IMR-90 (cell line): ENCODE data around the gene DACT2. TPM values are rescaled to one million over a fixed set of nuclear protein-coding genes. Genes with fewer than 3 reads are reported as not detected.

ENCODE experiments used
- ATAC-seq: fragments of 200-7000 bp; cut with Tn5 transposase; 2 replicates; pipeline ENCODE4 v1.9.1; 2020; ENCODE audit warnings: low read depth, mild to moderate bottlenecking, moderate library complexity
- BruUV-seq: library from RNA; stranded (reverse); fragments of 400-500 nt; replicated peaks from 2 replicates; lab custom pipeline; 2021; lab: Mats Ljungman, UMichigan
- CTCF ChIA-PET: fragments of 300-600 bp; formaldehyde crosslinking; extraction: SDS; loops from one replicate; lab custom pipeline; 2021; ENCODE audit warnings: antibody characterized with exemption; lab: Yijun Ruan, JAX
- POLR2A ChIA-PET: fragments of 300-600 bp; sonication (Branson Sonifier 250); formaldehyde crosslinking; loops from one replicate; lab custom pipeline; 2022; ENCODE audit warnings: antibody characterized with exemption; ENCODE audit not compliant: unreplicated experiment; lab: Charles Lee
- DNase-seq: peaks from one replicate; pipeline ENCODE4 v3.0.0; 2013
- H2AFZ ChIP-seq: replicated peaks from 2 replicates; pipeline ENCODE3; 2013; ENCODE audit warnings: low read length, mild to moderate bottlenecking; ENCODE audit not compliant: poor library complexity
- H2AK5ac ChIP-seq: 2 replicates; pipeline ENCODE4 v1.6.1; 2013; ENCODE audit warnings: low read depth, low read length, inconsistent platforms
- H2AK9ac ChIP-seq: replicated peaks from 2 replicates; pipeline ENCODE3; 2013; ENCODE audit warnings: mild to moderate bottlenecking, low read depth, low read length, moderate library complexity; ENCODE audit not compliant: poor library complexity
- H2BK120ac ChIP-seq: 2 replicates; pipeline ENCODE4 v1.6.1; 2013; ENCODE audit warnings: low read depth, low read length, inconsistent platforms
- H2BK15ac ChIP-seq: 3 replicates; pipeline ENCODE4 v1.6.1; 2013; ENCODE audit warnings: low read depth, low read length, inconsistent platforms
- H2BK20ac ChIP-seq: 2 replicates; pipeline ENCODE4 v1.6.1; 2013; ENCODE audit warnings: low read depth, mild to moderate bottlenecking, inconsistent platforms, low read length, moderate library complexity
- H2BK5ac ChIP-seq: 2 replicates; pipeline ENCODE4 v1.6.1; 2013; ENCODE audit warnings: mild to moderate bottlenecking, low read depth, low read length, inconsistent platforms; ENCODE audit not compliant: poor library complexity, severe bottlenecking
- H3K14ac ChIP-seq: replicated peaks from 2 replicates; pipeline ENCODE4 v1.6.1; 2013; ENCODE audit warnings: low read depth, low read length, inconsistent platforms
- H3K18ac ChIP-seq: 2 replicates; pipeline ENCODE4 v1.6.1; 2013; ENCODE audit warnings: low read depth, low read length, control low read depth
- H3K23ac ChIP-seq: 2 replicates; pipeline ENCODE4 v1.6.1; 2013; ENCODE audit warnings: low read depth, low read length, inconsistent platforms
- H3K27ac ChIP-seq: 2 replicates; pipeline ENCODE4 v1.5.1; 2013; ENCODE audit warnings: mild to moderate bottlenecking, control low read depth, low read length; ENCODE audit not compliant: insufficient read depth
- H3K27me3 ChIP-seq: 2 replicates; pipeline ENCODE4 v1.6.1; 2013; ENCODE audit warnings: low read length; ENCODE audit not compliant: control insufficient read depth, insufficient read depth
- H3K36me3 ChIP-seq: 2 replicates; pipeline ENCODE4 v1.6.1; 2013; ENCODE audit warnings: low read length, mixed read lengths; ENCODE audit not compliant: control insufficient read depth, insufficient read depth
- H3K4ac ChIP-seq: 2 replicates; pipeline ENCODE4 v1.6.1; 2013; ENCODE audit warnings: low read depth, low read length, inconsistent platforms
- H3K4me1 ChIP-seq: 2 replicates; pipeline ENCODE4 v1.6.1; 2013; ENCODE audit warnings: low read length, mixed read lengths; ENCODE audit not compliant: control insufficient read depth, insufficient read depth
- H3K4me2 ChIP-seq: 2 replicates; pipeline ENCODE4 v1.6.1; 2013; ENCODE audit warnings: low read depth, mild to moderate bottlenecking, control low read depth, low read length, moderate library complexity
- H3K4me3 ChIP-seq: 2 replicates; pipeline ENCODE4 v1.5.1; 2013; ENCODE audit warnings: low read depth, mild to moderate bottlenecking, control low read depth, low read length, moderate library complexity; ENCODE audit not compliant: insufficient read depth
- H3K56ac ChIP-seq: 2 replicates; pipeline ENCODE4 v1.6.1; 2013; ENCODE audit warnings: low read length, inconsistent platforms; ENCODE audit not compliant: insufficient read depth; ENCODE audit errors: extremely low read depth
- H3K79me1 ChIP-seq, 2 experiments: 2 replicates each; pipeline ENCODE4 v1.6.1; 2013; ENCODE audit warnings: low read length in 2 of 2, inconsistent platforms in 1 of 2, low read depth in 1 of 2
- H3K9ac ChIP-seq: 2 replicates; pipeline ENCODE4 v1.6.1; 2013; ENCODE audit warnings: low read depth, low read length, control low read depth
- H3K9me1 ChIP-seq: 2 replicates; pipeline ENCODE4 v1.6.1; 2013; ENCODE audit warnings: low read length, inconsistent platforms; ENCODE audit not compliant: insufficient read depth
- H3K9me3 ChIP-seq: 2 replicates; pipeline ENCODE4 v1.6.1; 2013; ENCODE audit warnings: low read length; ENCODE audit not compliant: control insufficient read depth, insufficient read depth
- H4K20me1 ChIP-seq: 2 replicates; pipeline ENCODE4 v1.6.1; 2013; ENCODE audit warnings: low read length, inconsistent platforms; ENCODE audit not compliant: insufficient read depth
- H4K5ac ChIP-seq: 2 replicates; pipeline ENCODE4 v1.6.1; 2013; ENCODE audit warnings: mild to moderate bottlenecking, low read depth, low read length, control low read depth
- H4K8ac ChIP-seq, 2 experiments: 2 replicates each; pipeline ENCODE4 v1.6.1; 2013; ENCODE audit warnings: low read depth in 2 of 2, low read length in 2 of 2, control low read depth in 1 of 2, inconsistent platforms in 1 of 2
- H4K91ac ChIP-seq: 2 replicates; pipeline ENCODE4 v1.6.1; 2013; ENCODE audit warnings: low read depth, low read length, inconsistent platforms; ENCODE audit not compliant: insufficient read depth
- BHLHE40 ChIP-seq: fragments of 150-350 bp; IDR thresholded peaks from 2 replicates; pipeline ENCODE4 v1.6.1; 2016; ENCODE audit warnings: mild to moderate bottlenecking, low read depth, low read length
- ELK1 ChIP-seq: fragments of 150-350 bp; IDR thresholded peaks from 2 replicates; pipeline ENCODE4 v1.6.1; 2016; ENCODE audit warnings: low read depth, mild to moderate bottlenecking, low read length, moderate library complexity, borderline replicate concordance
- FOS ChIP-seq: fragments of 150-350 bp; IDR thresholded peaks from 2 replicates; pipeline ENCODE4 v1.6.1; 2016; ENCODE audit warnings: low read depth, low read length
- MAFK ChIP-seq: IDR thresholded peaks from 2 replicates; pipeline ENCODE4 v1.6.1; 2012; ENCODE audit warnings: low read depth, low read length, improper control_type of control experiment
- MXI1 ChIP-seq: IDR thresholded peaks from 2 replicates; pipeline ENCODE4 v1.6.1; 2012; ENCODE audit warnings: low read depth, mild to moderate bottlenecking, low read length, moderate library complexity, borderline replicate concordance
- NFE2L2 ChIP-seq: fragments of 150-350 bp; IDR thresholded peaks from 2 replicates; pipeline ENCODE4 v1.6.1; 2016; ENCODE audit warnings: low read depth, mild to moderate bottlenecking, low read length
- POLR2A ChIP-seq: IDR thresholded peaks from 2 replicates; pipeline ENCODE4 v1.6.1; 2012; ENCODE audit warnings: mild to moderate bottlenecking, low read depth, low read length
- RAD21 ChIP-seq: IDR thresholded peaks from 2 replicates; pipeline ENCODE4 v1.6.1; 2012; ENCODE audit warnings: low read length, improper control_type of control experiment
- RCOR1 ChIP-seq: IDR thresholded peaks from 2 replicates; pipeline ENCODE4 v1.6.1; 2012; ENCODE audit warnings: mild to moderate bottlenecking, low read length, improper control_type of control experiment; ENCODE audit not compliant: insufficient replicate concordance
- SMC3 ChIP-seq: fragments of 150-350 bp; IDR thresholded peaks from 2 replicates; pipeline ENCODE4 v1.6.1; 2016; ENCODE audit warnings: low read depth, mild to moderate bottlenecking, antibody characterized with exemption, low read length, moderate library complexity
- WGBS, 2 experiments: methylation state at CpG; one replicate each; pipeline versions ENCODE4 v1.1.5 to v1.1.7; 2013; ENCODE audit warnings: missing lambda C conversion rate in 2 of 2; ENCODE audit not compliant: insufficient read length in 1 of 2; ENCODE audit errors: extremely low coverage in 2 of 2; 5-methylcytosine and 5-hydroxymethylcytosine counted together
- dilution Hi-C: fragments of 300-500 bp; cut with HindIII; formaldehyde crosslinking; loops from one replicate; pipeline ENCODE4 v1.14.3; 2018; ENCODE audit warnings: low sequenced_read_pairs; ENCODE audit not compliant: unreplicated experiment
- in situ Hi-C: fragments of 300-500 bp; cut with MboI; formaldehyde crosslinking; loops from 3 replicates; pipeline ENCODE4 v1.14.3; 2019; ENCODE audit warnings: low sequenced_read_pairs, inconsistent platforms, mixed read lengths
- intact Hi-C: fragments of 100-400 bp; cut with micrococcal nuclease; formaldehyde crosslinking; loops from 2 replicates; pipeline ENCODE4 v1.10.0; 2022
- polyA plus RNA-seq, 3 experiments: library from polyadenylated mRNA; depleted of rRNA; stranded (reverse); fragments of >200 nt; gene quantifications; 2 replicates each; pipeline ENCODE4 v1.2.3, GENCODE V29; 2012; ENCODE audit warnings: low replicate concordance in 1 of 3
- total RNA-seq: library from RNA; depleted of rRNA; stranded (reverse); fragments of >200 nt; gene quantifications from 2 replicates; pipeline ENCODE4 v1.2.3, GENCODE V29; 2012
- TF ChIP-seq, protein P1 (sequence below): conservative IDR thresholded peaks from 2 replicates; pipeline ENCODE4 v1.5.1; 2012; ENCODE audit warnings: mild to moderate bottlenecking, low read depth, low read length, improper control_type of control experiment

The DACT2 gene
- total and polyA plus RNA-seq, 2 of the 4 experiments (the other 2 are of a cell fraction): not detected

- H3K79me1 ChIP-seq: no peaks in the 10 kb centered on the region
- H4K5ac ChIP-seq: no peak overlapping the region
- DNase-seq (no peak), ATAC-seq (no peak)
- in situ Hi-C loops (no loop called here), dilution Hi-C loops (no loop called here), intact Hi-C loops (no loop called here)
- 29% methylated on average over 2 of the region's 12 CpGs; no CpG with 5 or more reads in 1 of the 2 experiments for WGBS, 2 experiments
- H3K9me1 ChIP-seq: no peaks in the 10 kb centered on the region
- H3K9ac ChIP-seq: no peak overlapping the region
- peaks cover 17% of the 10 kb centered on the region for H3K9me3 ChIP-seq
- H2BK15ac ChIP-seq: no peak overlapping the region
- H3K14ac ChIP-seq: no peak overlapping the region
- no peak overlapping the region for H3K18ac ChIP-seq
- no peak overlapping the region for H3K4me2 ChIP-seq
- no peak overlapping the region for H3K23ac ChIP-seq
- H3K27me3 ChIP-seq: no peaks in the 10 kb centered on the region
- no peak overlapping the region for H3K4ac ChIP-seq
- TF ChIP-seq MXI1 (no peak), ELK1 (no peak), BHLHE40 (no peak), MAFK (no peak), RCOR1 (no peak), POLR2A (no peak), NFE2L2 (no peak), RAD21 (no peak), SMC3 (no peak), FOS (no peak)
- TF ChIP-seq, protein P1, sequence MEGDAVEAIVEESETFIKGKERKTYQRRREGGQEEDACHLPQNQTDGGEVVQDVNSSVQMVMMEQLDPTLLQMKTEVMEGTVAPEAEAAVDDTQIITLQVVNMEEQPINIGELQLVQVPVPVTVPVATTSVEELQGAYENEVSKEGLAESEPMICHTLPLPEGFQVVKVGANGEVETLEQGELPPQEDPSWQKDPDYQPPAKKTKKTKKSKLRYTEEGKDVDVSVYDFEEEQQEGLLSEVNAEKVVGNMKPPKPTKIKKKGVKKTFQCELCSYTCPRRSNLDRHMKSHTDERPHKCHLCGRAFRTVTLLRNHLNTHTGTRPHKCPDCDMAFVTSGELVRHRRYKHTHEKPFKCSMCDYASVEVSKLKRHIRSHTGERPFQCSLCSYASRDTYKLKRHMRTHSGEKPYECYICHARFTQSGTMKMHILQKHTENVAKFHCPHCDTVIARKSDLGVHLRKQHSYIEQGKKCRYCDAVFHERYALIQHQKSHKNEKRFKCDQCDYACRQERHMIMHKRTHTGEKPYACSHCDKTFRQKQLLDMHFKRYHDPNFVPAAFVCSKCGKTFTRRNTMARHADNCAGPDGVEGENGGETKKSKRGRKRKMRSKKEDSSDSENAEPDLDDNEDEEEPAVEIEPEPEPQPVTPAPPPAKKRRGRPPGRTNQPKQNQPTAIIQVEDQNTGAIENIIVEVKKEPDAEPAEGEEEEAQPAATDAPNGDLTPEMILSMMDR: no peak
- ChIA-PET POLR2A (no interaction called here), CTCF (interaction anchor here (0.6 kb wide), 1 partner anchor 879 kb away, joined by 3 read pairs; no protein-coding TSS in a partner anchor)
- no peak overlapping the region for H3K27ac ChIP-seq
- H2BK5ac ChIP-seq: no peak overlapping the region
- H3K56ac ChIP-seq: no peak overlapping the region
- no peak overlapping the region for H4K91ac ChIP-seq
- no peak overlapping the region for H3K4me3 ChIP-seq
- H4K20me1 ChIP-seq: no peaks in the 10 kb centered on the region
- no peak overlapping the region for H2BK120ac ChIP-seq
- H2AFZ ChIP-seq: no peak overlapping the region
- H3K36me3 ChIP-seq: no peaks in the 10 kb centered on the region
- no peak overlapping the region for H2AK5ac ChIP-seq
- BruUV-seq: no TSS peak
- no peak overlapping the region for H4K8ac ChIP-seq
- H2AK9ac ChIP-seq: no peak overlapping the region
- H3K4me1 ChIP-seq: no peaks in the 10 kb centered on the region
- no peak overlapping the region for H2BK20ac ChIP-seq
Measured at GRCh38 chr6:168326294-168327261, 7.0 kb upstream of the DACT2 start.
